ENCODE results near the gene TNFRSF1B. TPM values are rescaled to one million over a fixed set of nuclear protein-coding genes. Genes with fewer than 3 reads are reported as not detected.

Gene TNFRSF1B
- total and polyA plus RNA-seq, 9 of the 15 experiments (the other 6 are each of a cell fraction or from before 2014, with no cell fraction given) = 8.8 to 91.3 (median 36.0) TPM

GRCh38 chr1:12161324-12161661, 5.5 kb upstream of the TNFRSF1B start (continued):
- TF ChIP-seq THRB (CRISPR knock-in tag; conservative IDR thresholded peaks at IDR 0.05) = no peak
- no peak for TF ChIP-seq ETV6 (IDR thresholded peaks at IDR 0.05; ENCODE audit: borderline replicate concordance in 1 of 2, low read depth in 2 of 2, low read length in 1 of 2)
- no peak for TF ChIP-seq ETV6 (CRISPR knock-in tag; IDR thresholded peaks at IDR 0.05; ENCODE audit: borderline replicate concordance)
- TF ChIP-seq PPARD (CRISPR knock-in tag; IDR thresholded peaks at IDR 0.05) = no peak
- TF ChIP-seq HCFC1 (IDR thresholded peaks at IDR 0.05; ENCODE audit: low read depth, low read length) = no peak
- no peak for TF ChIP-seq COPS2 (conservative IDR thresholded peaks at IDR 0.05)
- TF ChIP-seq BMI1 (IDR thresholded peaks at IDR 0.05; ENCODE audit: low read length) = no peak
- no peak for TF ChIP-seq TAF7 (tag; IDR thresholded peaks at IDR 0.05)

DNA sequence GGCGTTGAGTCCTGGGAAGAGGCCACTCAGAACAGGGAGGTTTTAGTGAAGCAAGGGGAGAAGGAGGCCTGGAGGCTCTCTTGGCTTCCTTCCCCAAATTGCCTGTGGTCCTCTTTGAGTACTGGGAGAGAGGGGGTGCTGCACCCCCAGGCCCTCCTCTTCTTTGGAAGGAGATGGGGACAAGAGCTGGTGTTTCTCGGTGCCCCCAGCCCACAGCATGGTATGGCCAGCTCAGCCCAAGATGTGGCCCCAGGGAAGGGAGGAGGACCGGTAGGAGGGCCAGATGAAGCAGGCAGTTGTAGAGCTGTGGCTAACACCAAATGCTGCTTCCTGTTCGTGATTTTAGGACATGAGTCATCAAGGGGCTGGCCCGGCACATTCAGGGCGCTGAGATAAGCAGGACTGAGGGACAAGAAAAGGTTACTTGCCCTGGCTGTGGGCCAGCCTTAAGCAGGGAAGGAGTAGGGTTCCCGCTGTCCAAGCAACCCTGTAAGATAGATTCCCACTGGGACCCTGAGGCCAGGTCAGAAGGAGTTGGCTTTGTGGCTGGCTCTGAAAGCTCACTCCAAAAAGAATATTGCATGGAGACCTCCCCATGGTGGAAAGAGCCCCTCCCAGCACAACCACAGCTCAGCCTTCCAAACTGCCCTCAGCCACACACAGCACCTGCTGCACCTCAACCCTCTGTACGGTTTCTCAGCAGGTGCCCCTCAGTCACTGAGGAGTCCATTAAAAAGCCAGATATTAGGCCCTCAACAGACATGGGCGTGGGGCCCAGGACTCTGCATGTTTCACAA, 4.9 kb upstream of the TNFRSF1B start:
- Histone ChIP-seq H3K4me1 (replicated peaks in 1 of 2; ENCODE audit: control insufficient read depth in 2 of 2, insufficient read depth in 2 of 2, low read length in 2 of 2) (peaks cover 22 to 26% of the 10 kb centered on the region in 2 experiments), H3K9me3 (replicated peaks; ENCODE audit: control insufficient read depth, insufficient read depth, low read depth, low read length) (no peaks in the 10 kb centered on the region), H3K79me2 (ENCODE audit: control insufficient read depth, insufficient read depth, low read length) (peaks cover under 1% of the 10 kb centered on the region; the same call in 1 of the 3 replicates), H3K4me3 (no peak overlapping the region), H3K27me3 (ENCODE audit: control insufficient read depth in 2 of 2, insufficient read depth in 2 of 2, low read length in 2 of 2) (no peaks in the 10 kb centered on the region), H4K20me1 (replicated peaks; ENCODE audit: control insufficient read depth, insufficient read depth, low read length) (peaks cover 17% of the 10 kb centered on the region), H3K36me3 (ENCODE audit: control insufficient read depth, insufficient read depth, low read length) (no peaks in the 10 kb centered on the region), H3K9me1 (ENCODE audit: control insufficient read depth, insufficient read depth, low read length) (peaks cover 4% of the 10 kb centered on the region), H3K9ac (ENCODE audit: insufficient read depth in 1 of 2, low read depth in 2 of 2, low read length in 2 of 2) (peak overlapping the region in 1 of 2 experiments; percentile 73; a peak in 1 of 4 replicates), H3K4me2 (ENCODE audit: insufficient read depth, low read length) (peak overlapping the region; percentile 57; the same call in 1 of the 2 replicates), H3K27ac (ENCODE audit: extremely low read depth, low read depth, low read length) (peak overlapping the region; percentile 67; the same call in 2 of the 3 replicates), H2AFZ (ENCODE audit: low read depth, low read length) (peak overlapping the region; percentile 65)
- POLR2A ChIA-PET = interaction anchor here (0.7 to 2.4 kb wide), 8 partner anchors 11 to 254 kb away, joined by 3 to 16 read pairs (median 4); no protein-coding TSS in a partner anchor
- FAIRE-seq (peak; percentile 100), ATAC-seq (peak; percentile 95), DNase-seq (ENCODE audit: extremely low read depth in 1 of 4, low spot score in 3 of 4) (peak; percentile 93 to 99 (median 96))
- under 1% methylated on average over 9 of the region's 9 CpGs for WGBS (ENCODE audit: insufficient coverage, low coverage, missing lambda C conversion rate)
- intact Hi-C loops (cut with micrococcal nuclease) = loop anchor here (5.0 kb wide), 1 partner anchor 45 kb away; no protein-coding TSS in a partner anchor
- BruUV-seq (replicated peaks) = no TSS peak
- CTCF ChIA-PET (ENCODE audit: low intra/inter-chr PET ratio) = no interaction called here
- in situ Hi-C loops (cut with MboI) = no loop called here
- TF ChIP-seq HNRNPH1 (optimal IDR thresholded peaks at IDR 0.05; ENCODE audit: low read depth, low read length) (no peak), SMARCC2 (IDR thresholded peaks at IDR 0.05; ENCODE audit: low read depth) (peak; percentile 89), ESRRA (IDR thresholded peaks at IDR 0.05; ENCODE audit: borderline replicate concordance, low read depth) (peak; percentile 96), TFAM (CRISPR knock-in tag; conservative IDR thresholded peaks at IDR 0.05) (no peak), BRCA1 (IDR thresholded peaks at IDR 0.05) (no peak), BRCA1 (CRISPR knock-in tag; IDR thresholded peaks at IDR 0.05) (no peak), ZBTB43 (CRISPR knock-in tag; IDR thresholded peaks at IDR 0.05) (peak; percentile 82), TAL1 (IDR thresholded peaks at IDR 0.05) (peak; percentile 81), TEAD1 (CRISPR knock-in tag; IDR thresholded peaks at IDR 0.05) (peak in 1 of 2 experiments; percentile 85; a peak in 1 of 4 replicates), VEZF1 (CRISPR knock-in tag; IDR thresholded peaks at IDR 0.05) (peak; percentile 71)
